HG03103 (cell line): ENCODE results near the gene GPR137C.

Experiments
- ATAC-seq: cut with Tn5 transposase; IDR thresholded peaks from one replicate; pipeline ENCODE4 v1.9.1; 2021; ENCODE audit warnings: low read depth; ENCODE audit not compliant: unreplicated experiment

The GPR137C gene, protein sequence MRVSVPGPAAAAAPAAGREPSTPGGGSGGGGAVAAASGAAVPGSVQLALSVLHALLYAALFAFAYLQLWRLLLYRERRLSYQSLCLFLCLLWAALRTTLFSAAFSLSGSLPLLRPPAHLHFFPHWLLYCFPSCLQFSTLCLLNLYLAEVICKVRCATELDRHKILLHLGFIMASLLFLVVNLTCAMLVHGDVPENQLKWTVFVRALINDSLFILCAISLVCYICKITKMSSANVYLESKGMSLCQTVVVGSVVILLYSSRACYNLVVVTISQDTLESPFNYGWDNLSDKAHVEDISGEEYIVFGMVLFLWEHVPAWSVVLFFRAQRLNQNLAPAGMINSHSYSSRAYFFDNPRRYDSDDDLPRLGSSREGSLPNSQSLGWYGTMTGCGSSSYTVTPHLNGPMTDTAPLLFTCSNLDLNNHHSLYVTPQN

DNA sequence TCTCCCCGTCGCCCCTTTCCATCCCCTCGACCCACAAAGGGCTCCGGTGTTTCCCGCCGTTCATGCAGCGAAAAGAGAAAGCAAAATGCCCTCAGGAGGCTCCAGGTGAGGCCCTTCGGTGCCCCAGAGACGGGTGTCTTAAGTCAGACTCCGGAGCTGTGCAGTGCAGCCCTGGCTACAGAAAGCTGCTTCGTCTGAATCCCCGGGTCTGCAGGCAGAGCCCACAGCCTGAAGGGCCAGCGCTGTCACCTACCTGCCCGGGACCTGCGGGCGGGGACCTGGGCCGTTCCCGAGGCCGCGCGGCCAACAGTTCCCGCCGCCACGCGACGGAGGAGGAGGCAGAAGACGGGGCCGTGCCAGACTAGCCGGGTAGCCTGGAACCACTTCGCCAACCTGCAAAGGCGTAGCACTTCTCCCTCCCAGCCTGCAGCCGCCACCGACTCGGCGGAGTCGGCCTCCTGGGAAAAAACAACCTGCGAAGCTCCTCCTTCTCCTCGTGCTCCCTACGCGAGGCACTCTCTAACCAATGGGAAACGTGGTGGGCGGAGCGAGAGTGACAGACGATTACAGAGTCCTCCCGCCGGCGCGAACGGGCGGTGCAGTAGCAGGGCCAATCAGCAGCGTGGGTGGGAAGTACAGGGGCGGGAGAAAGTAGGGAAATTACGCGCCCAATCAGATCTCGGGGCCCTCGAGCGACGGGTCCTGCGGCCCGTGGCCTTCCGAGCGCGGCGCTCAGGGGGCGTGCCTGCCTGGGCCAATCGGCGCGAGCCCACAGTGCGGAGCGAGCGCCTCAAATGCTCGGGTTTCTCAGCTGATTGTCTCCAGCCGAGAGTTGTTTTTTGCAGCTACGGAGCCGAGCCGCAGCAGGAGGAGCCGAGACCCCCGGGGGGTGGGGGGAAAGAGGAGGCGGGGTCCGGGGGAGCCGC is at the start of gene GPR137C, which contains the start of gene TXNDC16:
GPR137C (plus strand) TSS at position 774 of the 926 bp plus-strand sequence. CDS start 312 bp downstream, outside the sequence.
TXNDC16 (minus strand) TSS at position 443 of the 926 bp plus-strand sequence. CDS start 8,948 bp downstream, outside the sequence.
- peak; percentile 94 for ATAC-seq

DNA sequence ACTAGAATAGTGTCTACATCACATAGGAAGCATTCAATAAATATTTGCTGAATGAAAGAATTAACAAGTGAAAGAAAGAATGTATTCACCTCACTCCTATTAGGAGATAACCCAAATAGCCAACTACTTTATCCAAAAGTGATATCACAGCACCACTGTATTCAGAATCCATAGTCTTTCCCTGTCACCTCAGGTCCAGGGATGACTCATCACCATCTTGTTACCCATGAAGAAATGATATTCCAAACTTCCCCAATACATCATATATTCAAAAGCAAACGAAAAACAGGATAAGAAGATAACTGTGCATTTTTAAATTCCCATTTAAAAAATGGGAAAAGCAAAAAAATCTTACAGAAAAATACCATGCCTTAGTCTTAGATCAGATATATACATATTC is 39.4 kb upstream of the GPR137C start:
- ATAC-seq: no peak

DNA sequence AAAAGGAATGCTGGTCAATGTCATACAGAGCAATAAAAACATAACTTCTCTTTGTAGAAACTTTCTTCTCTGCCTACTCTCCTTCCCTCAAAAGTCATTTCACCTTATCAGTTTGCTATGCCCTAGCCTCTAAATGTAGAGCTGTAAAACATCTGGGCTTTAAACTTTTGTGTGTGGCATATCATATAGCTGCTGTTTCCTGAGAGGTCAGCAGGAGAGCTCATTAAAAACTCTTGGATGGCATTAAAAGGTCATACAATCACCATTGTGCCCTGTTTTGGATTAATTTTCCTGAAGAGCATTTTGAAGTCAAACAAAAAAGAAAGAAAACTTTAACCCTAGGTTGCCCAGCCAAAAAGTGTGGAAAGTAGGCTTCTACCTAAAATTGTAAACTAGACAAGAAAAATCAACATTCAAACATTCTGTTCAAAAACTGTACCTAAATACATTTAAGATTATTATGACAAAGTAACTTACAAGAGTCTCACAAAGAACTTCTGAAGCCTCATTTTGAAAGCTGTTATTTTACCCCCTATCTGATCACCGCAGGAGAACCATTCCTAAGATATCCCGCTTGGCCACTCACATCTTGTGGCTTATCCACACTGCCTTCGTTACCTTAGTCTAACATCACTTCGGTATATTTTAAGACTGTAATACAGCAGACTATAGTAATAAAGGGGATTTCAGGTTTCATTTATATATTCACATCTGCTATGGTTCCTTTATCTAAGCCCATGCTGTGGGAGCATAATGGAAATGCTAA is 38.4 kb upstream of the GPR137C start:
- no peak for ATAC-seq

DNA sequence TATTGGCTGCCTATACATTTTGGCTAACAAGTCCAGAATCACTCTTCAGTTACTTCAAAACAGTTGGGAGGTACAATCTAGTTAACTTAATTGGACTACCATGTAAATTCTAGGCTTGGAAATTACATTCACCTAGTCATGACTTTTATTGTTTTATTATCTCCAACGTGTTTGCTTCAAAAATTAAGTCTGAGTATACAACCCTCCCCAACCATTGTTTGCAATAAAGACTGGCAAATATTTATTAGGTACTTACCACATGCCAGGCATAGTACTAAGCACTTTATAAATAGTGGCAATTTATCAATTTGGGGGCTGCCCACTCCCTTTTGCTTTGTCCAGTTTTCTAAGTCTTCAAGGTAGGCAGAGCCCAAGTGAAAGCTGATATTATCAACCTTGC is 30.6 kb upstream of the GPR137C start:
- no peak for ATAC-seq

DNA sequence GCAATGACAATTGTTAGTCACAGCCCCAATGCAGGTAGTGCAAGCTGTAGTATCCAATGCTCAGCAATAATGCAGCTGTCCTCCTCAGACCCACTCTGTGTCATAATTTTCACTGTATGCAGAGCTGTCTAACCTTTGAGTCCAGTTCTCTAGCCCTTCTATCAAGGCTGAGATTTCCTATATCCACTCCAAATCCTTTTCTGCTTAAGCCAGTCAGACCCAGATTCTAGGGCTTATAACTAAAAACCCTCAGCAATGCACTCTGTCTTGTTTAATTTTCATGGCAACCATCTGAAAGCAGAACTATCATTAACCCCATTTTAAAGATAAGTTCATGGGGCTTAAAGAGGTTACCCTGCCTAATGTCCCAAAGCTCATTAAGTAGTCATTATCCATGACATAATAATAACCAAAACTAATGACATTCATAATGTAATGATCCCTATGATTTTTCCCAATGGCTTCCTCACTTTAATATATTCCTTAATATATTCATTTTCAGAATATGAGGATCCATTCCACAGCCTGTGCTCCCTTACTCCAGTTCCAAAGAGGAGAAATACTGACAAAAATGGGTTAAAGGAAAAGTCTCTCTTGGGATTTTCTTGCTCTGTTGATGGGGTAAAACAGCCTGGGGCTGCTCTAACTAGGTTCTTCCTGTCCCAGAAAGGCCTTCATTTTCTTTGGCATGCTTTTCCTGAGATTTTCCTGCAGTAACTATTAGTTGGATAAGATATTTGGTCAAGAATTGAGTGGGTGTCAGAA is 29.9 kb upstream of the GPR137C start:
- ATAC-seq: no peak

DNA sequence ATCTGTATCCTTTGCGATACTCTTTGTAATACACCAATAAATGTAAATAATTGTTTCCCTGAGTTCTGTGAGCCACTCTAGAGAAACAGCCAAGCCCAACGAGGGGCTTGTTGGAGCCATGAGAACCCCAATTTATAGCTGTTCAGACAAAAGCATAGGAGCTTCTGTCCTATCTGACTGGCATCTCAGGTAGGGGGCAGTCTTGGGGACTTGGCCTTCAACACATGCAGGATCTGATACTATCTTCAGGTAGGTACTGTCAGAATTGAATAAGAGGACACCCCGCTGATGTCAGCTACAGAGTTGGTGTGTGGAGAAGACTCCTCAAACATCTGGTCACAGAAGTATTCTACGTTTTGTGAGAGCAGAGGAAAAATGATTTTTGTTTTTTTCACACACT is 25.6 kb upstream of the GPR137C start:
- no peak for ATAC-seq

DNA sequence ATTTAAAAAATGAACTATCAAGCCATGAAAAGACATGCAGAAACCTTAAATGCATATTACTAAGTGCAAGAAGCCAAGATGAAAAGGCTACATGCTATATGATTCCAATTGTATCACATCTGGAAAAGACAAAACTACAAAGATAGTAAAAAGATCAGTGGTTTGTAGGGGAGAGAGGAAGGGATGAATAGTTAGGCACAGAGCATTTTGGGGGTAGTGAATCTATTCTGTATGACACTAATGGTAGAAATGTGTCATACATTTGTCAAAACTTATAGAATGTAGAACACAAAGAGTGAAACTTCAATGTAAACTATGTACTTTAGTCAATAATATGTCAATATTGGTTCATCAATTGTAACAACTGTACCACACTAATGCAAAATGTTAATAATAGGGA is 21.2 kb upstream of the GPR137C start:
- no peak for ATAC-seq

DNA sequence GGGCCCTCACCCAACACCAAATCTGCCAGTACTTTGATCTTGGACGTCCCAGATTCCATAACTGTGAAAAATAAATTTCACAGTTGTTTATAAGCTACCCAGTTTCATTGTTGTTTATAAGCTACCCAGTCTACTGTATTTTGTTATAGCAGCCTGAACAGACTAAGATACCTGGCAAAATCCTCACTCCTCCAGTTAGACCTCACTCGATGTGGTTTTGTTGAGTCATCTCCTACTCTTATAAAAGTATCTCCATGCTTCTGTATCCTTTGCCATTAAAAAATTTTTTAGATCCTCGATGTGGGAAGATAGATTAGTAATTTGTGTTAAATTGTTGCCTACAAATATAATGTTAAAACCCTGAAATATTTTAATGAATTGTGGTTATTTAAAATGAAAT is 16.4 kb upstream of the GPR137C start:
- ATAC-seq: no peak

DNA sequence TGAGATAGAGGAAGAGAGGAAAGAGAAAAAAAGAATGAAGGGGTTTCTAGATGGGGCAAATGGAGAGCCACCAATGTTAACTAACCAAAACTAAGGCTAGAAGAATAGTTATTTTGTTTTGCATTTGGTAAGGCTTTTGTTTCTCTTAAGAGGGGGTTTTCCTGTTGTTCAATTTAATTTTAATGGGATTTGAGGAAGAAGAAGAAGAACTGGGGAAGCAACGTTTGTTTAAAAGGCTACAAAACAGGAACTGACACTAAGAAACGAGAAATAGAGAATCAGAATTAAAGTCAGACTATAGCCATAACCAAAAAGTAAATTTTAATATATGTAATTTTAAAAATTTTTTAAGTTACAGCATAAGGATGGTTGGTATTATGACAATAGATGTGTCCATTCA is 14.0 kb upstream of the GPR137C start:
- ATAC-seq: no peak

DNA sequence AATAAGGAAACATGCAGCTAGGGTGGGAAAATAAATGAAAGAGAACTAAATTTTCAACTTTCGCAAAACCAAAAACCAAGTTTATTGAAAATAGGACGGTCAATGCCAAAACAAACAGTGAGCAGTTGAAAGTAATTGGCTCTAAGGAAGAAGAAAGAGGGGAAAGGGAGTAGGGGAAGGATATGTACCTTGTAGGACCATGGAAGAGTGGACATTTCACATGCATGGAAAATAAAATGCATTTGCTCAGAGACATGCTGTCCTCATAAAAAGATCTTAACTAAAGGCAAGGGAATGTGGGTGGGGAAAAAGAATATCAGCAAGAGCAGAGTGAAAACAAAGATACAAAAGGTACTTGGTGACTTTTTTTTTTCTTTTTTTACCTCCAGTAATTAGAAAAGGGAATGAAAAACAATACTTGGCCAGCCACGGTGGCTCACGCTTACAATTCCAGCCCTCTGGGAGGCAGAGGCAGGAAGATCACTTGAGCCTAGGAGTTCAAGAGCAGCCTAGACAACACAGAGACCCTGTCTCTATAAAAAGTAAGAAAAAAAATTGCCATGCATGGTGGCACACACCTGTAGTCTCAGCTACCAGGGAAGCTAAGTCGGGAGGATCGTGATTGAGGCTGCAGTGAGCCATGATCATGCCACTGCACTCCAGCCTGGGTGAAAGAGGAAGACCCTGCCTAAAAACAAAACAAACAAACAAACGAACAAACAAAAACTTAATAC is 6.9 kb upstream of the GPR137C start:
- ATAC-seq: no peak

DNA sequence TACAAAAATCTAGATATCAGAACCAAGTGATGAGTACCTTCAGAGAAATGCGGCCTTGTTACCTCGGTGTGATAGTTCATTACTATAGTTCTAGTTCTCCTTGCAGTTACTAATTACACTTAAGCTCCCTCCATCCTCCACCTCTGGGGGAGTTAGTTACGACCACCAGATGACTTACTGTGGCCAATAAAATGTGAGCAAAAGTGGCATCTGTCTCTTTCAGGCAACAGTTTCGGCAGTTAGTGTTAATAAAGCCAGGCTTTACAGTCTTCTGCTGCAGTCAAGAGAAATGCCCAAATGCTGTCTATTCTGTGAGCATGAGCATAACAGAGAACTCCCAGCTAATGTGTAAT is 6.3 kb upstream of the GPR137C start:
- ATAC-seq: no peak

DNA sequence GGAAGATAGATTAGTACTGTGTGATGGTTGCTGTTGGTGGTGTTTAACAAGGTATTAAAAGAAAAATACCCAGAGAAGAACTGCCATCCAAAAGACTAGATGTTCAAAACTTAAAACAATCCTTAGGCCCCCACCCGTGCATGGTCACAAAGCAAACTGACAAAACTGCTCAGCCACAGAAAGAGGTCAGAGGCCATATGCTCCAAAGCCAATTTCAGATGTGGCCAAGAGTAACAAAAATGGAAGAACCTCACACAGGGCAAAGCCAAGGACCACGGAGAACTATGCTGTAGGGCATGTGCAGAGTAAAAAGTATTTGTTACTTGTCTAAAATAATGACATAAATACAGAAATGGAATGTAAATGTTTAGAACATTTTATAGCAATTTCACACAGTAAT is 5.6 kb upstream of the GPR137C start:
- ATAC-seq: no peak

DNA sequence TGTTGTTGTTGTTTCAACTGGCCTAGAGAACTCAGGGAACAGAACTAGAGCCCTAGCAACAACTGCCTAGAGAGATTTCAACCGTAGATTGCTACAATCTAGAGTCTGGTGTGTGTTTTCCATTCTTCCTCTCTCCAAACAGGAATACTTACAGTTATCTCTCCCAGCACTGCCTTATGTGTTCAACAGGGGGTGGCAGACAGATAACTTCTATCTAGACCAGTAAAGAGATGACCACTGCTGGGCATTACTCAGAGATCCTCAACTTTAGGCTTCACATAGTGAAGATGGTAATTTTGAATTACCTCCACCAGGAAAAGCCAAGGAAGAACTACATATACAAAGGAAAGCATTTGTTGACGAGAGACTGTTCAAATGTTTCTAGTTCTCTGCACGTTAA is 5.1 kb upstream of the GPR137C start:
- ATAC-seq: no peak

DNA sequence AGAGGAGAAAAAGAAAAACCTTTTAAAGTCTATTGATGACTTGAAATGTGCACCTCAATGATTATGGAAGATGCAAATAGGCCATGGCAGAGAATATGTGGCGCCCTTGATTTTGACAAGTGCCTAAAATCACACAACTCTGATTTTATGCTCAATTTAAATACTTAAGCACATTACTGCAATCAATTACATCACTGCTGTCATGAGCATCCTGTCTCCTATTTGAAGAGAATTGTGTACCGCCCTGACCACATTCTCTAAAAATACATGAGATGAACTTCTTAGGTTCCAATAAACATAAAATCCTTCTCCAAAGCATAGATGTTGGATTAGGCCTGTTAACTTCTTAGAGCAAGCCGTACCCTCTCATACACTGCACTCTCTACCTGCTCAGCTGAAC is 2.0 kb upstream of the GPR137C start:
- no peak for ATAC-seq

DNA sequence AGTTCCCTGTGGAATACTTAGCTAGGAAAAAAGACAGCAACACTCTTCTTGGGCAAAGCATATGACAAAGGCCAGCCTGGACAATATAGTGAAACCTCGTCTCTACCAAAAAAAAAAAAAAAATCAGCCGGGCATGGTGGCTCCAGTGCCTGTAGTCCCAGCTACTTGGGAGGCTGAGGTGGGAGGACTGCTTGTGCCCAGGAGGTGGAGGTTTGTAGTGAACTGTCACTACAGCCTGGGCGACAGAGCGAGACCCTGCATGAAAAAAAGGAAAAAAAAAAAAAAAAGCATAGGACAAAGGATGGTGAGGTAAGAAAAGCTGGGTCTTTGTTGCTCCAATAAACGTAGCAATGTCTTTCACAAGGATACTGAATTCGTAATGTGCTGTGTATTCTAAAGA is 1.4 kb upstream of the GPR137C start:
- ATAC-seq: no peak

DNA sequence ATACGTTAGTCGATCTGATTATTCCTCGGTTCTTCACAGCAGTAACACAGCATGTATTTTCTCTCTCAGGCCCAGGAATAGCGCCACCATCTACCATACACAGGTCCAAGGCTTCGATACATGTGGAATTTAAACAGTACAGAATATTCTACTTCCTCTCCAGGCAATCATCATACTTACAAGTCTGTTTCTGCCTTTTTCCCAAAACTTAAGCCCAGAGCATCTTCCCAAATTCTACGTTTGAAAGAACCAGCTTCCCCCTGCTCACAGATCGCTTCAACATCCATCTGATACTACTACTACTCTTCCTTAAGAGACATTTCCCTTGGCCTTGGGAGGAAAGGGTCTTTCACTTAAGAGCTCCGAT is 957 bp upstream of the GPR137C start:
- ATAC-seq: no peak

DNA sequence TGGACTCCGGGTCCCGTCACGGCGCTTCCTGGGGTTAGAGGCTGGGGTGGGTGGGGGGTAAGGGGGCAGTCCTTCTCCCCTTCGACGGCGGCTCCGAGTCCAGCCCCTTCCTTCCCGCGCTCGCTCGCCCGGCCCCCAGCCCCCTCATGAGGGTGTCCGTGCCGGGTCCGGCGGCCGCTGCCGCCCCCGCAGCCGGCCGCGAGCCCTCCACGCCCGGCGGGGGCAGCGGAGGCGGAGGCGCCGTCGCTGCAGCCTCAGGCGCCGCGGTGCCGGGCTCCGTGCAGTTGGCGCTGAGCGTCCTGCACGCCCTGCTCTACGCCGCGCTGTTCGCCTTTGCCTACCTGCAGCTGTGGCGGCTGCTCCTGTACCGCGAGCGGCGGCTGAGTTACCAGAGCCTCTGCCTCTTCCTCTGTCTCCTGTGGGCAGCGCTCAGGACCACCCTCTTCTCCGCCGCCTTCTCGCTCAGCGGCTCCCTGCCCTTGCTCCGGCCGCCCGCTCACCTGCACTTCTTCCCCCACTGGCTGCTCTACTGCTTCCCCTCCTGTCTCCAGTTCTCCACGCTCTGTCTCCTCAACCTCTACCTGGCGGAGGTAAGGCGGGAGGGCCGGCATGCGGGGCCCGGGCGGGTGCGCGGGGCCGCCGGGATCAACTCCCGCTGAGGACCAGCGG is 500 bp downstream of the GPR137C start:
- ATAC-seq: peak; percentile 13

DNA sequence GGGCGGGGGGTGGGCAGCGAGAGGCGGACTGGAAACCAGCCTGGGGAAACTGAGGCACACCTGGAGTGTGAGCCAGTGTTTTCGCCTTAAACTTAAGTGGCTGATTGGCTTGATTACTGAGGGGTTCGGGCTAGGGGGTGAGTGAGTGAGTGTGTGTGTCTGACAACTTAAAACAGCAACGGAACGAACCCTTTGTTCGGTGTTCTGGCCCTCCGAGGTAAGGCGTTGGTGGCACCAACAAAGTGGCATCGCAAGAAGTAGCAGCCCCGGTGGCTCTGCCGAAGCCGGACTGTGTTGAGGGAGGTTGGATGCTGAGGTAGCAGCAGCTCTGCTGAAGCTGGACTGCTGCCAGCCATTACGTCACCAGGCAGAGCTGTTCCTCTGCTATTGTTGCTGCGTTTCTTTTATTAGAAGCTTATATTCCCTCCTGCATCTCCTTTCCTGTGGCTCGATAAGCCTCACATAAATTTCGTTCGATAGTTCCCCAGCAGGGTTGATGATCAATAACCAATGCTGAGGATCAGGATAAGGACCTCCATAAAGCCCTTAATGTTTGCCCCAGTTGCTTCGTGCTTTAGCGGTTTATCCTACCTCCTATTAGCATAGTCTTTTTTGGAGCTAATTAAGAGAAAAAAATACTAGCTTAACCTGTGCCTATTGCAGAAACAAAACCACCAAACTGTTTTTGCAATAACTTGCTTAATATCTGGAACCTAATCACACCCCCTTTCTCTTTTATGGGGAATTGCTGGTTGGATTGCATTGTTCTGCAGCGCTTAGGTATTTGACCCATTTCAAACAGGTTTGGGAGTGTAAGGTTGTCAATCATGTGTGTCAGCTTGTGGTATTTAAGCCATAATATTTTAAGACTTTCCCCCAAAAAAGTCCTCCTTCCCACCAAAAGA is 1.3 kb downstream of the GPR137C start:
- no peak for ATAC-seq
